H1 (cell line): ENCODE measurements around the gene TTC23. TPM values are rescaled to one million over a fixed set of nuclear protein-coding genes. Genes with fewer than 3 reads are reported as not detected.

Experiments used
- CTCF ChIA-PET: fragments of 300-600 bp; sonication (Branson Sonifier 250); formaldehyde crosslinking; loops from one replicate; lab custom pipeline; 2021; ENCODE audit not compliant: partially characterized antibody; lab: Charles Lee
- POLR2A ChIA-PET: fragments of 300-600 bp; sonication (Branson Sonifier 250); formaldehyde crosslinking; loops from one replicate; lab custom pipeline; 2021; ENCODE audit warnings: inconsistent platforms; ENCODE audit not compliant: partially characterized antibody; lab: Charles Lee
- DNase-seq, 2 experiments: peaks; one replicate each; pipeline versions ENCODE4 v3.0.0 to v3.0.0-alpha.2; 2010 to 2022; ENCODE audit warnings: low spot score in 2 of 2, low read depth in 1 of 2, mixed read lengths in 1 of 2
- FAIRE-seq: peaks from 2 replicates; lab custom pipeline; 2011; peaks lifted over from hg19 to GRCh38; lab: Jason Lieb, UNC
- H2AFZ ChIP-seq: 2 replicates; pipeline ENCODE4 v1.8.1; 2012; ENCODE audit warnings: low read length, inconsistent platforms
- H2AK5ac ChIP-seq: 2 replicates; pipeline ENCODE4 v1.6.1; 2013; ENCODE audit warnings: low read depth, low read length
- H2BK120ac ChIP-seq: replicated peaks from 2 replicates; pipeline ENCODE3; 2013; ENCODE audit warnings: low read depth, low read length, inconsistent platforms
- H2BK12ac ChIP-seq: 2 replicates; pipeline ENCODE4 v1.6.1; 2013; ENCODE audit warnings: low read depth, low read length
- H2BK15ac ChIP-seq: 2 replicates; pipeline ENCODE4 v1.6.1; 2013; ENCODE audit warnings: low read length
- H2BK20ac ChIP-seq: 2 replicates; pipeline ENCODE4 v1.6.1; 2013; ENCODE audit warnings: low read length
- H2BK5ac ChIP-seq: 2 replicates; pipeline ENCODE4 v1.6.1; 2013; ENCODE audit warnings: low read depth, low read length
- H3K14ac ChIP-seq: 2 replicates; pipeline ENCODE4 v1.6.1; 2013; ENCODE audit warnings: inconsistent platforms; ENCODE audit not compliant: insufficient read length
- H3K18ac ChIP-seq: 2 replicates; pipeline ENCODE4 v1.6.1; 2013; ENCODE audit warnings: low read length; ENCODE audit errors: extremely low read depth
- H3K23ac ChIP-seq: 2 replicates; pipeline ENCODE4 v1.6.1; 2013; ENCODE audit warnings: inconsistent platforms; ENCODE audit not compliant: insufficient read length
- H3K23me2 ChIP-seq: 2 replicates; pipeline ENCODE4 v1.6.1; 2013; ENCODE audit warnings: low read depth, low read length
- H3K27ac ChIP-seq: 2 replicates; pipeline ENCODE4 v1.6.1; 2011; ENCODE audit warnings: low read depth, low read length, inconsistent platforms
- H3K27me3 ChIP-seq, 4 experiments: replicated peaks in 1 of 4; 1 replicate in 1 of 4; 2 replicates in 3 of 4; pipeline versions ENCODE4 v1.6.1 to v1.8.1; 2011 to 2013; ENCODE audit warnings: low read length in 3 of 4, mild to moderate bottlenecking in 3 of 4, inconsistent platforms in 2 of 4, mixed read lengths in 2 of 4, moderate library complexity in 1 of 4; ENCODE audit not compliant: control insufficient read depth in 3 of 4, insufficient read depth in 3 of 4; ENCODE audit errors: extremely low read depth in 1 of 4
- H3K36me3 ChIP-seq, 4 experiments: 2 replicates each; pipeline versions ENCODE4 v1.6.1 to v1.8.1; 2011 to 2013; ENCODE audit warnings: mild to moderate bottlenecking in 4 of 4, low read length in 3 of 4, moderate library complexity in 2 of 4, control low read depth in 1 of 4, inconsistent platforms in 1 of 4; ENCODE audit not compliant: insufficient read depth in 4 of 4, control insufficient read depth in 2 of 4
- H3K4ac ChIP-seq: replicated peaks from 2 replicates; pipeline ENCODE3; 2013; ENCODE audit warnings: low read length, low read depth, mixed read lengths, inconsistent platforms; ENCODE audit not compliant: insufficient read length
- H3K4me1 ChIP-seq, 4 experiments: replicated peaks in 1 of 4; 1 replicate in 1 of 4; 2 replicates in 3 of 4; pipeline versions ENCODE4 v1.6.1 to v1.8.1; 2011 to 2013; ENCODE audit warnings: low read length in 3 of 4, inconsistent platforms in 2 of 4, mixed read lengths in 1 of 4; ENCODE audit not compliant: insufficient read depth in 4 of 4, control insufficient read depth in 3 of 4
- H3K4me2 ChIP-seq, 2 experiments: 2 replicates each; pipeline versions ENCODE4 v1.6.1 to v1.8.1; 2011 to 2013; ENCODE audit warnings: low read depth in 2 of 2, low read length in 2 of 2, control low read depth in 1 of 2, inconsistent platforms in 1 of 2, mild to moderate bottlenecking in 1 of 2; ENCODE audit not compliant: insufficient read depth in 1 of 2
- H3K4me3 ChIP-seq, 4 experiments: fragments of 200-600, 300-600 bp in 1 of 4; sonication (generic), shearing (Covaris generic), sonication (Bioruptor Twin) in 1 of 4; 2 replicates each; pipeline versions ENCODE4 v1.5.1 to v1.8.1; 2011 to 2016; ENCODE audit warnings: low read length in 4 of 4, low read depth in 3 of 4, control low read depth in 2 of 4, inconsistent platforms in 2 of 4, mild to moderate bottlenecking in 2 of 4, mixed read lengths in 1 of 4, moderate library complexity in 1 of 4; ENCODE audit not compliant: insufficient read depth in 2 of 4; ENCODE audit errors: extremely low read depth in 1 of 4
- H3K56ac ChIP-seq: replicated peaks from 2 replicates; pipeline ENCODE3; 2013; ENCODE audit warnings: low read depth, mild to moderate bottlenecking, mixed read lengths, low read length, inconsistent platforms; ENCODE audit not compliant: insufficient read length
- H3K79me1 ChIP-seq: 2 replicates; pipeline ENCODE4 v1.6.1; 2013; ENCODE audit warnings: low read depth, low read length, control low read depth
- H3K79me2 ChIP-seq, 2 experiments: 2 replicates each; pipeline versions ENCODE4 v1.6.1 to v1.8.1; 2012 to 2013; ENCODE audit warnings: low read length in 2 of 2, mild to moderate bottlenecking in 2 of 2, inconsistent platforms in 1 of 2; ENCODE audit not compliant: insufficient read depth in 2 of 2, control insufficient read depth in 1 of 2
- H3K9ac ChIP-seq, 4 experiments: replicated peaks in 1 of 4; 1 replicate in 1 of 4; 2 replicates in 3 of 4; pipeline versions ENCODE4 v1.6.1 to v1.8.1; 2011 to 2013; ENCODE audit warnings: low read depth in 3 of 4, low read length in 3 of 4, control low read depth in 2 of 4, mild to moderate bottlenecking in 2 of 4, moderate library complexity in 2 of 4, inconsistent platforms in 1 of 4; ENCODE audit errors: extremely low read depth in 1 of 4
- H3K9me3 ChIP-seq, 2 experiments: 2 replicates each; pipeline versions ENCODE4 v1.6.1 to v1.8.1; 2012 to 2013; ENCODE audit warnings: mild to moderate bottlenecking in 2 of 2, moderate library complexity in 2 of 2, control low read depth in 1 of 2, inconsistent platforms in 1 of 2, low read depth in 1 of 2, low read length in 1 of 2, mixed read lengths in 1 of 2; ENCODE audit not compliant: insufficient read depth in 2 of 2
- H4K20me1 ChIP-seq, 2 experiments: replicated peaks in 1 of 2; 2 replicates each; pipeline versions ENCODE3 to v1.8.1; 2011 to 2013; ENCODE audit warnings: inconsistent platforms in 2 of 2, low read length in 2 of 2, mild to moderate bottlenecking in 1 of 2; ENCODE audit not compliant: insufficient read depth in 2 of 2, control insufficient read depth in 1 of 2
- H4K5ac ChIP-seq: 2 replicates; pipeline ENCODE4 v1.6.1; 2013; ENCODE audit warnings: low read length, low read depth, mixed read lengths, inconsistent platforms; ENCODE audit not compliant: insufficient read length
- H4K8ac ChIP-seq: 2 replicates; pipeline ENCODE4 v1.8.0; 2013; ENCODE audit warnings: mild to moderate bottlenecking, moderate library complexity, low read length, inconsistent platforms; ENCODE audit not compliant: insufficient read depth; ENCODE audit errors: extremely low read depth
- H4K91ac ChIP-seq: replicated peaks from 2 replicates; pipeline ENCODE3; 2013; ENCODE audit warnings: low read length, mixed read lengths, inconsistent platforms; ENCODE audit not compliant: insufficient read length
- SP1 ChIP-seq: IDR thresholded peaks from 2 replicates; pipeline ENCODE4 v1.6.1; 2011; ENCODE audit warnings: low read depth, low read length
- TAF7 ChIP-seq: optimal IDR thresholded peaks from 2 replicates; pipeline ENCODE3; 2011; ENCODE audit warnings: low read depth, mild to moderate bottlenecking, inconsistent platforms, low read length, moderate library complexity, borderline replicate concordance
- YY1 ChIP-seq: IDR thresholded peaks from 2 replicates; pipeline ENCODE4 v1.6.1; 2011; ENCODE audit warnings: low read depth, mild to moderate bottlenecking, low read length
- WGBS, 2 experiments: shearing (Covaris generic) in 1 of 2; methylation state at CpG; one replicate each; pipeline versions ENCODE4 v1.1.6 to v1.1.7; 2013 to 2015; ENCODE audit warnings: low lambda C conversion rate in 2 of 2, mixed read lengths in 2 of 2, inconsistent platforms in 1 of 2, low coverage in 1 of 2, missing lambda C conversion rate in 1 of 2; ENCODE audit not compliant: insufficient replicate concordance in 2 of 2, insufficient coverage in 1 of 2, insufficient read length in 1 of 2; ENCODE audit errors: extremely low coverage in 1 of 2, missing lambda C conversion rate in 1 of 2; 5-methylcytosine and 5-hydroxymethylcytosine counted together
- polyA plus RNA-seq, 7 experiments: library from polyadenylated mRNA; depleted of rRNA in 3 of 7; stranded (reverse) in 5 of 7; unstranded in 2 of 7; fragments of >200 nt in 5 of 7; fragments of 200-250 nt in 2 of 7; gene quantifications; 1 replicate in 5 of 7; 2 replicates in 1 of 7; 4 replicates in 1 of 7; pipeline versions ENCODE4 v1.2.1 to v1.2.3, GENCODE V29; 2011 to 2013; ENCODE audit warnings: missing spikeins in 2 of 7, mixed read lengths in 2 of 7
- total RNA-seq: library from RNA; stranded (reverse); fragmentation: NEBNext Ultra II Directional; extraction: Animal tissue kit (Norgen Biotek cat#: 25700); gene quantifications from 2 replicates; pipeline ENCODE4 v1.2.1, GENCODE V29; 2021

Gene TTC23
- total and polyA plus RNA-seq, 2 of the 8 experiments (the other 6 are each of a cell fraction or from before 2014, with no cell fraction given): 4.8 to 23.0 TPM

- no peak overlapping the region for H3K56ac ChIP-seq
- no peak overlapping the region for H3K27ac ChIP-seq
- H3K18ac ChIP-seq: no peak overlapping the region
- ChIA-PET POLR2A (no interaction called here), CTCF (interaction anchor here (0.8 to 8.9 kb wide), 9 partner anchors 8 to 157 kb away, joined by 3 to 114 read pairs (median 4); partner anchors contain the start of gene LRRC28)
- H3K23ac ChIP-seq: no peak overlapping the region
- no peaks in the 10 kb centered on the region for H3K79me1 ChIP-seq
- H4K91ac ChIP-seq: no peak overlapping the region
- no peak overlapping the region for H4K5ac ChIP-seq
- WGBS, 2 experiments: 85% methylated on average over 2 of the region's 2 CpGs; no CpG with 5 or more reads in 1 of the 2 experiments
- FAIRE-seq (no peak), DNase-seq (no peak)
- H2BK15ac ChIP-seq: no peak overlapping the region
- no peak overlapping the region for H3K4me2 ChIP-seq
- peaks cover 16 to 56% (median 46%) of the 10 kb centered on the region in 4 experiments for H3K27me3 ChIP-seq
- no peak overlapping the region for H2BK12ac ChIP-seq
- peaks cover 0 to 2% (median 1%) of the 10 kb centered on the region in 4 experiments; a peak in 2 of 7 replicates for H3K4me1 ChIP-seq
- peaks cover 0 to 8% of the 10 kb centered on the region in 2 experiments for H4K20me1 ChIP-seq
- no peak overlapping the region for H2AFZ ChIP-seq
- no peaks in the 10 kb centered on the region for H3K9me3 ChIP-seq
- no peak overlapping the region for H3K14ac ChIP-seq
- H3K4me3 ChIP-seq: no peak overlapping the region
- H2AK5ac ChIP-seq: no peak overlapping the region
- no peak overlapping the region for H2BK120ac ChIP-seq
- H2BK5ac ChIP-seq: no peak overlapping the region
- H3K79me2 ChIP-seq: no peaks in the 10 kb centered on the region
- no peak overlapping the region for H4K8ac ChIP-seq
- H3K9ac ChIP-seq: no peak overlapping the region
- peaks cover 13% of the 10 kb centered on the region; the same call in 1 of the 2 replicates for H3K23me2 ChIP-seq
- H2BK20ac ChIP-seq: no peak overlapping the region
- no peaks in the 10 kb centered on the region for H3K36me3 ChIP-seq
- TF ChIP-seq YY1 (no peak), SP1 (no peak), TAF7 (no peak)
- no peak overlapping the region for H3K4ac ChIP-seq
These were observed 146.1 kb downstream of the TTC23 start for GRCh38 chr15:99103279-99103678.
